ENCODE data around the gene FXYD6.

The FXYD6 gene

GRCh38 chr11:117902001-117902845 is 25.8 kb upstream of the FXYD6 start:
- no peak for DNase-seq (ENCODE audit: low read depth in 1 of 2, low spot score in 1 of 2)
- TF ChIP-seq REST (IDR thresholded peaks at IDR 0.05; ENCODE audit: insufficient replicate concordance, low read depth) (no peak), SPI1 (IDR thresholded peaks at IDR 0.05; ENCODE audit: borderline replicate concordance, low read depth) (no peak), GABPA (IDR thresholded peaks at IDR 0.05; ENCODE audit: low read depth) (no peak), POLR2AphosphoS5 (IDR thresholded peaks at IDR 0.05; ENCODE audit: low read depth) (no peak)
- H3K27me3 ChIP-seq (ENCODE audit: insufficient read depth, poor library complexity, severe bottlenecking): no peaks in the 10 kb centered on the region
- no peak overlapping the region for H3K4me3 ChIP-seq (replicated peaks; ENCODE audit: insufficient read depth, low read length)
- no peak overlapping the region for H3K27ac ChIP-seq (replicated peaks)

- Histone ChIP-seq H3K27ac (replicated peaks) (no peak overlapping the region), H3K4me3 (replicated peaks; ENCODE audit: insufficient read depth, low read length) (no peak overlapping the region), H3K27me3 (ENCODE audit: insufficient read depth, poor library complexity, severe bottlenecking) (no peaks in the 10 kb centered on the region)
- TF ChIP-seq GABPA (IDR thresholded peaks at IDR 0.05; ENCODE audit: low read depth) (no peak), SPI1 (IDR thresholded peaks at IDR 0.05; ENCODE audit: borderline replicate concordance, low read depth) (no peak), POLR2AphosphoS5 (IDR thresholded peaks at IDR 0.05; ENCODE audit: low read depth) (no peak), REST (IDR thresholded peaks at IDR 0.05; ENCODE audit: insufficient replicate concordance, low read depth) (no peak), CTCF (IDR thresholded peaks at IDR 0.05; ENCODE audit: insufficient read depth, low read length) (no peak)
- DNase-seq (ENCODE audit: low read depth in 1 of 2, low spot score in 1 of 2): no peak
Measured at GRCh38 chr11:117901601-117902000, 25.1 kb upstream of the FXYD6 start.

- DNase-seq (ENCODE audit: low read depth in 1 of 2, low spot score in 1 of 2): no peak
- Histone ChIP-seq H3K27ac (replicated peaks) (no peak overlapping the region), H3K4me3 (replicated peaks; ENCODE audit: insufficient read depth, low read length) (no peak overlapping the region), H3K27me3 (ENCODE audit: insufficient read depth, poor library complexity, severe bottlenecking) (no peaks in the 10 kb centered on the region)
- TF ChIP-seq CTCF (IDR thresholded peaks at IDR 0.05; ENCODE audit: insufficient read depth, low read length) (no peak), POLR2AphosphoS5 (IDR thresholded peaks at IDR 0.05; ENCODE audit: low read depth) (no peak), SPI1 (IDR thresholded peaks at IDR 0.05; ENCODE audit: borderline replicate concordance, low read depth) (no peak), REST (IDR thresholded peaks at IDR 0.05; ENCODE audit: insufficient replicate concordance, low read depth) (no peak), GABPA (IDR thresholded peaks at IDR 0.05; ENCODE audit: low read depth) (no peak)
Measured at GRCh38 chr11:117900720-117901440, 24.4 kb upstream of the FXYD6 start.
